Right cardiac atrium (tissue), 5 donors: ENCODE results near the gene PBX3. TPM values are rescaled to one million over a fixed set of nuclear protein-coding genes. Genes with fewer than 3 reads are reported as not detected.

Source experiments
- ATAC-seq, 2 donors: fragments of 200-7000 bp; cut with Tn5 transposase; one replicate each; pipeline versions ENCODE4 v1.8.0 to v1.9.1; 2020; ENCODE audit warnings: moderate library complexity in 2 of 2, mild to moderate bottlenecking in 1 of 2
- DNase-seq, 3 donors: peaks; one replicate each; pipeline ENCODE4 v3.0.0-alpha.2; 2020
- H3K27ac ChIP-seq: one replicate; pipeline ENCODE4 v1.5.1; 2013; ENCODE audit warnings: mild to moderate bottlenecking, low read length, control low read depth, moderate library complexity
- H3K27me3 ChIP-seq: one replicate; pipeline ENCODE4 v1.6.1; 2013; ENCODE audit not compliant: control insufficient read depth, insufficient read depth
- H3K4me1 ChIP-seq: one replicate; pipeline ENCODE4 v1.6.1; 2013; ENCODE audit warnings: low read length; ENCODE audit not compliant: control insufficient read depth, insufficient read depth
- H3K4me3 ChIP-seq: one replicate; pipeline ENCODE4 v1.5.1; 2013; ENCODE audit warnings: low read length, control low read depth
- H3K9me3 ChIP-seq: one replicate; pipeline ENCODE4 v1.6.1; 2013; ENCODE audit warnings: low read length; ENCODE audit not compliant: control insufficient read depth
- WGBS: extraction: QIAGEN DNeasy Blood & Tissue Kit; methylation state at CpG from one replicate; pipeline ENCODE4 v1.1.7; 2013; 5-methylcytosine and 5-hydroxymethylcytosine counted together
- intact Hi-C, 4 donors: fragments of 100-400 bp; cut with DNase I; formaldehyde crosslinking; loops; one replicate each; pipeline versions ENCODE4 v1.11.0 to v1.14.0; 2022 to 2023
- polyA plus RNA-seq: library from polyadenylated mRNA; stranded (reverse); fragments of 200-250 nt; gene quantifications from one replicate; pipeline ENCODE4 v1.2.3, GENCODE V29; 2013
- total RNA-seq, 4 donors: library from RNA; stranded (reverse); fragmentation: NEBNext Ultra II Directional; extraction: Animal tissue kit (Norgen Biotek cat#: 25700); gene quantifications; one replicate each; pipeline ENCODE4 v1.2.1, GENCODE V29; 2021
- donor health status: healthy with polysubstance abuse.
- donor health status: DM: no; HTN: yes; CAD: no.
- donor health status: DM: no; HTN: no; CAD: no.
- donor health status: DM: no; HTN: yes; CAD: no; lungs with severe emphysema.
- donor health status: DM: yes; HTN: yes; CAD: no.

Gene PBX3
- total and polyA plus RNA-seq, 5 donors = 47.6 to 107 (median 88.4) TPM

DNA sequence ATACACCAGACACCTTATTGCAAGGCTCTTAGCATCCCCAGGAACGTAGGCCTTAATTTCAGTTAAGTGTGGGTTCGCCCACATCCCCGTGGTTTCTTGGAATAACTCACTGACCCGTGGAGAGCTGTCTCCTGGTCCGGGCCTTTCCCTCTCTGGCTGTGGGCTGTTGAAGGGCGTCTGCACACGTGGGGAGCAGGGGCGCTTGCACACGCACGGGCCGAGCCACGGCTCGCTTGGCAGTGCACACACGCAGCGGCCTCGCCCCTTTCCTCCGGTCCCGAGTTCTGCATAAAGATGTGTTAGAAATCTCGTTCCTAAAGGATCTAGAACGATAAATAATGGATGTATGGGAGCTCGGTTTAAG lies 141.9 kb downstream of the PBX3 start:
- peak overlapping the region; percentile 3 for H3K27ac ChIP-seq
- peak; percentile 79 to 88 for ATAC-seq

DNA sequence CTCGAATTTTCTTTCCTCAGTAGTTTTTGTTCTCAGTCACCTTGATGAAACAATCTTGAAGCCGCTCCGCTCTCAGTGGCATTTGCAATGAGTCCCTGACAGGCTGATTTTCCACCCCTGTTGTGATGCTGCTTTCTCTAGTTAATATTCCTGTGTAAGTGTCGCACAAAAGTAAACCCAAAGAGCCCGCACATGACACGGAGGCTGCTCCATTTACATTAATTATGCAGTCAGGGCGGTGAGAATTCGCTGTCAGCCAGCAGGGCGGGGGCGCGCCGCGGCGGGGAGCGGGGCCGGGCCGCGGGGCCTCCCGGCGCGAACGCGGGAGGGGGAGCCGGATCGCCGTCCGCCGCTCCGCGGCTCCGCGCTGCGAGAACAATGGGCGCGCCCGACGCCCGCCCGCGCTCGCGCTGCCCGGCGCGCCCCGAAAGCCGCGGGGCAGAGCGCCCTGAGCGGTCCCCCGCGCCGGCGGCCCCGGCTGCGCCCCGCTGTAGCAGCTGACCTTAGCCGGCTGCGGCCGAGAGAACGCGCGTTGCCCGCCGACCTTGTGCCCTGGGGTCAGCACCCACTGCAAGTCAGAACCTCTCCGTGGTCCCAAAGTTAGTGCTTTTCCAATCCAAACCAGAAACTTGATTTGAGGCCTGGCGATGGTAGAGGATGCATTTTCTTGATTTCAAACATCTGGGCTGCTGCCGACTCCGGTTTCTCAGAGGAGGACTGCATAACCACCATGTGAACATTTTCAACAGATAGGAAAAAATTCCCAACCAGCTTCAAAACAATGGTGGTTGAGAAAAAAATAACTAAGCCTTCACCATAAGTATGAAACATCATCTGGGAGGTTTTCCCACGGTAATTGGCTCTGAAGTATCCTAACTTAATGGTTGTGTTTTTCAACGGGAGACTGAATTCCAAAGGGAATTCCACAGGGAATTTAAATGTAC lies 142.6 kb downstream of the PBX3 start:
- no peaks in the 10 kb centered on the region for H3K27me3 ChIP-seq
- DNase-seq (peak; percentile 28 to 77 (median 73)), ATAC-seq (peak; percentile 71 to 85)
- peak overlapping the region; percentile 63 for H3K27ac ChIP-seq
- H3K4me3 ChIP-seq = peak overlapping the region; percentile 66
- intact Hi-C loops = loop anchor here in 2 of 4 donors (5.0 to 10.0 kb wide), 2 partner anchors 135 to 142 kb away; partner anchors contain the start of gene PBX3 (in 1 of the 2)
- H3K9me3 ChIP-seq = no peaks in the 10 kb centered on the region
- WGBS = 2% methylated on average over 71 of the region's 71 CpGs
- no peaks in the 10 kb centered on the region for H3K4me1 ChIP-seq

More for the DNA sequence above, 141.9 kb downstream of the PBX3 start:
- Histone ChIP-seq H3K4me1 (no peaks in the 10 kb centered on the region), H3K4me3 (peak overlapping the region; percentile 66), H3K27me3 (no peaks in the 10 kb centered on the region), H3K9me3 (no peaks in the 10 kb centered on the region)
- 11% methylated on average over 21 of the region's 21 CpGs for WGBS
- intact Hi-C loops = loop anchor here in 2 of 4 donors (5.0 to 10.0 kb wide), 2 partner anchors 134 to 142 kb away; partner anchors contain the start of gene PBX3 (in 1 of the 2)
- DNase-seq = peak; percentile 45 to 79 (median 76)

DNA sequence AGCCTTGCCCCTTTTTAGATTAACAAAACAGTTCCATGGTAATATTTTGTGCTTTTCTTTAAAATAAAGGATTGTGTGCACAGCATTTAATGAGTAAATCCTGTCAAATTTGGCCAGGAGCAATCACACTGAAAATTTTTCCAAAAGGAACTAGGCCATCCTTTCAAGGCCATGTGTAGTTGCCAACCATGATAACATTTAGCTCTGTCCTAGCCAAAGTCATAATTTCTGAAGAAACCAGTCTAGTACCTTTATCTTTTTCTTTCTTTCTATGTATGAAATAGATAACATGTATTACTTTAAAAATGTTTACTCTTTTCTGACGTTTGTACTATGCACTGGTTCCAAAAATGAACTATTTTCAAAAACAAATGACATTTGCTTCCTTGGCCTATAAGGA lies 143.7 kb downstream of the PBX3 start:
- intact Hi-C loops = no loop called here
- H3K4me3 ChIP-seq = no peak overlapping the region

DNA sequence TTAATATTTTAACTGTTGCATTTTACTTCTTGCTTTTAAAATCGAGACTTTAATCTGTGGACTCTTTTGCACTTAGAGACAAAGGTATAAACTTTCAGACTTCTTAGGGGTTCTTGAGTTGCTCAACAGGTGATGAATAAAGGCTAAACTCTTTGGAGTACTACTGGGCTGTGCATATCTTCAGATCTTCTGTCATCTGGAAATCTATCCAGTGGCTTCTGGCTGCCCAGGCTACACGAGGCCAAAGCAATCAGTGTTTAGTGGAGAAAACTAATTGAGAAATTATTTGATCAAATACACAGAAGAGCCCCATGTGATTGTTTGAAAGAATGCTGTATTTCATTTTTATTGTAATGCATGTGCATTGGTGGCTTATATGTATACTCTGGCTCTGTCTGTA lies 146.1 kb downstream of the PBX3 start:
- no peaks in the 10 kb centered on the region for H3K27me3 ChIP-seq
- no peaks in the 10 kb centered on the region for H3K9me3 ChIP-seq
- no peaks in the 10 kb centered on the region for H3K4me1 ChIP-seq
- ATAC-seq (no peak), DNase-seq (no peak)
- 77% methylated on average over 2 of the region's 2 CpGs for WGBS
- intact Hi-C loops = no loop called here
- H3K4me3 ChIP-seq = no peak overlapping the region
- no peak overlapping the region for H3K27ac ChIP-seq

More for the DNA sequence above, 143.7 kb downstream of the PBX3 start:
- no peaks in the 10 kb centered on the region for H3K9me3 ChIP-seq
- ATAC-seq (peak; percentile 30 to 71), DNase-seq (no peak)
- H3K4me1 ChIP-seq = no peaks in the 10 kb centered on the region
- 48% methylated on average over 1 of the region's 1 CpG for WGBS
- H3K27me3 ChIP-seq = no peaks in the 10 kb centered on the region
- no peak overlapping the region for H3K27ac ChIP-seq

DNA sequence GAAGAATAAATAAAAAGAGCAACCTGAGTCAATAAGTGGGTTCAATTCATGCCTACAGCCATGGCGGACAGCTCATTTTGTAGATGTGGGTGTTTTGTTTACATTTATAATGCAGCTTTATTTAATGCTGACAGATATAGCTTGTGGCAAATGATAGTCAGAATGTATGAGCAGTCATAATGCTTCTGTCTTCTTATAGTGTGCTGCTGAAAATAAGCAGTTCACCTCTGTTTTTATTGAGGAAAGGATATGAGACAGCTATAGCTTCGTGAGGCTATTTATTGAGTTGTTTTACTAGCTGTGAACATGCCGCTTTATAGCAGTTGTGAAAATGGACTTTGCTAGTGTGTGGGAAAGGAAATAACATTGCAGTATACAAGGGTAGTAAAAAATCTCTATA lies 147.4 kb downstream of the PBX3 start:
- no peaks in the 10 kb centered on the region for H3K4me1 ChIP-seq
- intact Hi-C loops = no loop called here

DNA sequence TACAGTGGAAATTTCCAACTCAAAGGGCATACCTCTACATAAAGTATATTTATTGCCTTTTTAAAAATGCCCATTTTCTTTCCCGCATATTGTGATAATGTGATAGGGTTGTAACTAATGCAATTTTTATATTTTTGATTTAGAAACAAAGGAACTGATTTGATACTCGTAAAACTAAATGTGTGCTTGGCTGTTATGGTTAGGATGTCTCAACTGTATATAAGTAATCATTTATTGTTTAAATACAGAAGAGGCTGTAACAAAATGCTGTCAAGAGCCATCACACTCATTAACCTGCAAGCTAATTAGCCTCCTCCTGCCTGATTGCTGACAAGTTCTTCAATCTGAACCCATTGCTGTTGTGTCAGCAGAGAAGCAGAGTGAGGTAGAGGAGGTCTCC lies 149.2 kb downstream of the PBX3 start:
- intact Hi-C loops = no loop called here
- H3K27ac ChIP-seq = no peak overlapping the region
- no peaks in the 10 kb centered on the region for H3K27me3 ChIP-seq
- no peaks in the 10 kb centered on the region for H3K4me1 ChIP-seq
- no peak overlapping the region for H3K4me3 ChIP-seq
- H3K9me3 ChIP-seq = no peaks in the 10 kb centered on the region
- DNase-seq (no peak), ATAC-seq (no peak)
- 94% methylated on average over 2 of the region's 2 CpGs for WGBS

More for the DNA sequence above, 147.4 kb downstream of the PBX3 start:
- ATAC-seq = no peak
- Histone ChIP-seq H3K27me3 (no peaks in the 10 kb centered on the region), H3K27ac (no peak overlapping the region), H3K4me3 (no peak overlapping the region), H3K9me3 (no peaks in the 10 kb centered on the region)
- 95% methylated on average over 3 of the region's 3 CpGs for WGBS
- no peak for DNase-seq

DNA sequence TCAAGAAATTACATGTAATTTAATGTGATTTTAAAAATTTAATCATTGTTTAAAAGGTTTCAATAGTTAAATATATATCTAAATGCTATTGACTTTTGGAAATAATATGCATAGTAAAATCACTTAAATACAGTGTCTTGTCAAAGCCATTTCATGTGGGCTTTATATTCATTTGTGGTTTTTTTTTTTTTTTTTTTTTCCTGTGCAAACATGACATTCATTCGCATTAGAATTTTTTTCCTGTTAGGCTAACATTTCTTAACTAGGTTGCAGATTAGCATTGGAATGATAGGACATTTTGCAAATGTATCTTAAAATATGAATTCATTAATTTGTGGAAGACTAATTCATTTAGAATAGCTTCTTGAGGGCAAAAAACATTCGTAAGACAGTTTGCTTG lies 149.8 kb downstream of the PBX3 start:
- Histone ChIP-seq H3K27ac (no peak overlapping the region), H3K27me3 (no peaks in the 10 kb centered on the region), H3K9me3 (no peaks in the 10 kb centered on the region), H3K4me1 (no peaks in the 10 kb centered on the region), H3K4me3 (no peak overlapping the region)
- intact Hi-C loops = no loop called here
- no peak for DNase-seq
- no peak for ATAC-seq
- WGBS = 88% methylated on average over 2 of the region's 2 CpGs

DNA sequence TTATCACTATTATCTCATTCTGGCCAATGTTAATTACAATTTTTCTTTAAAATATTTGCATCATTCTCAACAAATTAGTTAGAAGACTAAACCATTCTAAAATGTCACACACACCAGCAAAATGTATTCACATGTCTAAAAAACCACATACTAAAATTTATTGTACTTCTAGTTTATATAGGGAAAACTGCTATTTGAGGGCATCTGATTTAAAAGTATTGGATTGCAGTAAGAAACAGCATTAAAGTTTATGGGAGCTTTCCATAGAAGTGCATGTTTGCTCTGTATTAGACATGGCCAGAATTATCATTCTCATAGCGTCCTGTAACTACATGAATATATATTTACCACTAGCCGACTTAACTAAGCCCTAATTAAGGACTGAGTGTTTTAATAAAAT lies 150.3 kb downstream of the PBX3 start:
- Histone ChIP-seq H3K4me3 (no peak overlapping the region), H3K27me3 (no peaks in the 10 kb centered on the region), H3K4me1 (no peaks in the 10 kb centered on the region), H3K9me3 (no peaks in the 10 kb centered on the region), H3K27ac (no peak overlapping the region)
- WGBS = 98% methylated on average over 2 of the region's 2 CpGs
- DNase-seq = no peak
- intact Hi-C loops = no loop called here
- ATAC-seq = no peak

DNA sequence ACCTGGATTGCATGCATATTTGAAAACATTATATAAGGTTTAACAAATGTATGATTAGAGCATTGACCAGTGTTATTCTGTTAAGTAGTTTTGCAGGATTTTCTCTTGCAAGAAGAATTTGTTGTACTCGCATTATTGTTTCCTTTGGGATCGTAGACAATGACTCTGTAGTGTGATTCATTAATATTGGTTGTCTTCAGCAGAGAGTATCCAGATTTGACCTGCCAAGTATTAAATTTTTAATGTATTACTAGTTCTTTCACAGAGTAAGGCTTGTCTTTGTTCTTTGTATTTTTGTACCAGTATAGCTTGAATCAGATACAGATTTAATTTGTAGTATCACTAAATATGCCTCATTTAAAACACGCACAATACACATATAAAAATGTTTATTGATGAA lies 155.0 kb downstream of the PBX3 start:
- DNase-seq = no peak
- no peak for ATAC-seq
- intact Hi-C loops = no loop called here
- Histone ChIP-seq H3K4me3 (no peak overlapping the region), H3K27me3 (no peaks in the 10 kb centered on the region), H3K9me3 (no peaks in the 10 kb centered on the region), H3K4me1 (no peaks in the 10 kb centered on the region), H3K27ac (no peak overlapping the region)
- 67% methylated on average over 3 of the region's 3 CpGs for WGBS

DNA sequence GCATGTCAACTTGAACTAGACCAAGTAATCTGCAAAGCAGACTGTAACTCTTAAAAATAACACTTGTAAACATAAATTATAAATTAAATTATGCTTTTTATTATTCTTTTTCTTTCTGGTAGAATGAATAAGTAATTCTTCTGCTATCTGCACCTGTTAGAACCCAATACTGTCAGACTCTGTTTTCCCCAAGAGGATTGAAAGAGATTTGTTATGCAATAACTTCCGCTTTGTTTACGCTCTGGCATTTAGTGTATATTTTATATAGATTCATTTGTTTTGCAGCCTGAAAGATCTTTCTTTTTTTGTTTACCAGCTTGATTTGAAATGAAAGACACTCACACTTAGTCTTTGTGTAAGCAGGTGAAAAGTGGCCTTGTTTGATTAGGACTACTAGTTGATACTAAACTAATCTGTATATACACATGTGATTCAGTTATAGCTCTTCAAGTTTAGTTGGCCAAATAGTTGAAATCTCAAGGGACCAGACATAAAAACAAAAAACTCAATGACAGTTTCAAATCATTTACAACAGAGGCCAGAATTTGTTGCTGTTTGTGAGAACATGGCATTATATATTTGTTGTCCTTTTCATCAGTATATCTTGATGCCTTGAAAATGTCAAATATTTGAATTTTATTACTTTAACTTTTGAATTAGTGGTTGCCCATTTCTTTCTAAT lies 155.8 kb downstream of the PBX3 start:
- no peaks in the 10 kb centered on the region for H3K9me3 ChIP-seq
- intact Hi-C loops = no loop called here
- no peak overlapping the region for H3K4me3 ChIP-seq
- no peak overlapping the region for H3K27ac ChIP-seq
- no peaks in the 10 kb centered on the region for H3K4me1 ChIP-seq
- H3K27me3 ChIP-seq = no peaks in the 10 kb centered on the region
- ATAC-seq = no peak
- WGBS = 95% methylated on average over 2 of the region's 2 CpGs
- DNase-seq = no peak
